ENCODE measurements around the gene SCPEP1. TPM values are rescaled to one million over a fixed set of nuclear protein-coding genes. Genes with fewer than 3 reads are reported as not detected.

The SCPEP1 gene
- total RNA-seq, 1 experiment from 2014 or later, result 70.1 TPM

DNA sequence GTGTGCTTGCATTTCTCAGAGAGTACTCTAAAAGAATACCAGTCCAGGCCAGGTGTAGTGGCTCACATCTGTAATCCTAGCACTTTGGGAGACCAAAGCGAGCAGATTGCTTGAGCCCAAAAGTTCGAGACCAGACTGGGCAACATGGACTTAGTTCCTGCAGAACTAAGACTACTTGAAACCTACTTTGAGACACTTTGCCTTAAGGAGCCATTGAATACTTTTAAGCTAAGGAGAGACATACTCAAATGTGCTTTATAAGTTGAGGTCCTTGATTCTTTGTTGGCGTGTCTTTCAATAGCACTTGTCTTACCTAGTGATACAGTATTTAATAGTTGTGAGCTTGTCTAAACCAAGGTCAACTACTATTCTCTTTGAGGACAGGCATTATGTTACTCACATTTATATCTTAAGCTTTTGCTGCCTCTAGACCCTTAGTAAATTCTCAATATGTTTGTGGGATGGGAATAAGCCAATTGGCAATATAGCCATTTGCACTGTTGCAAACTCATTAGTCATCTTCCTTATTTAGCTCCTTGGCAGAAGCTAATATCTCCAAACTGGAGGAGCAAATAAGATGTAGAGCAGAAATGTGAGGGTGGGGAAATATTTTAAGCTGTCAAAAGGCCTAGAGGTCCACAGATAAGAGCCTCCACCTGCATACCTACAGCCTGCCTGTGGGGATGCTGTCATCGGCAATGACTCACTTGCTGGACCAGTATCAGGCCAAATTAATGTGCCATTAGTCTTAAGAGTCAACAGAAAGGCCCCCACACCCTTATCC is 16.3 kb downstream of the SCPEP1 start:
- DNase-seq (ENCODE audit: extremely low read depth, low read depth), result no peak

GRCh38 chr17:56995766-56996165 is 17.8 kb downstream of the SCPEP1 start:
- DNase-seq (ENCODE audit: extremely low read depth, low read depth), result no peak

GRCh38 chr17:56997313-56997712 is 19.4 kb downstream of the SCPEP1 start:
- no peak for DNase-seq (ENCODE audit: extremely low read depth, low read depth)

DNA sequence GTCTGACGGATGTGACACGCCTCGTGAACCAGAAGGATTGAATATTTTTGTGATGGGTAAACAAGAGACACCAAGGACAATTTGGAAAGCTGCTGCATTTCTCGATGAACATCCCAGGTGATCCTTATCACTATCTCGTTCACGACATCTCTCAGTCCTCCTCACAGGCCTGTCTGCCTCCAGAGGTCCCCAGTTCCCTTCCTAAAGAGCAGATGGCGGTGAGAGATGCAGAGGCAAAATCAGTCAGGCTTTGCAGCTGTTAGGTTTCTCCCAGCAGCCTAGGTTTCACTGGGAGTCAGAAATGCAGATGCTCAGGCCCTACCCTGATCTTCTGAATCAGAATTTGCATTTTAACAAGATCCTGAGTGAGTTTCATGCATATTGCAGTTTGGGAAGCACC is 23.6 kb downstream of the SCPEP1 start:
- DNase-seq (ENCODE audit: extremely low read depth, low read depth), result no peak

DNA sequence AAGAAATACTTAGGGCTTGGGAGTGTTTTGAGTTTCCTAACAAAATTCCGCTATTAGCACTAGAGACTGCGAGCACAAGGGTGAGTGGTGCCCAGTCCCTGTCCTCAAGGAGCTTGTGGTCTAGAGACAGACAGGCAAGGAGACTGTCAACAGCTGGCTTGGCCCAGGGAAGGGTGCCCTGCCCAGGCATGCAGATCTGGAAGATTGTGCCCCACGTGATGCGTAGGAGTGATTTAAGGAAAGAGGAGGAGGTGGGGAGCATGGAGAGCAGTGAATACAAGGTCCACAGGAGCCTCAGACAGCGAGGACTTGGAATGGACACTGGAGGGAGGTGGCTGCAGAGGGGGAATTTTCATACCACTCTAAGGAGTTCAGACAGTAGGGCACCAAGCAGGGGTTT is 25.0 kb downstream of the SCPEP1 start:
- DNase-seq (ENCODE audit: extremely low read depth, low read depth), result no peak

GRCh38 chr17:57004944-57005579 is 27.1 kb downstream of the SCPEP1 start:
- no peak for DNase-seq (ENCODE audit: extremely low read depth, low read depth)

- DNase-seq (ENCODE audit: extremely low read depth, low read depth), result no peak
These were observed 28.1 kb downstream of the SCPEP1 start for GRCh38 chr17:57006040-57006439.

- no peak for DNase-seq (ENCODE audit: extremely low read depth, low read depth)
These were observed 31.0 kb downstream of the SCPEP1 start for GRCh38 chr17:57008958-57009357.

GRCh38 chr17:57009737-57010445 is 32.0 kb downstream of the SCPEP1 start:
- DNase-seq (ENCODE audit: extremely low read depth, low read depth), result peak; percentile 50

- DNase-seq (ENCODE audit: extremely low read depth, low read depth), result no peak
These were observed 32.6 kb downstream of the SCPEP1 start for GRCh38 chr17:57010487-57010886.

GRCh38 chr17:57011491-57012015 is 33.6 kb downstream of the SCPEP1 start:
- DNase-seq (ENCODE audit: extremely low read depth, low read depth), result no peak

- no peak for DNase-seq (ENCODE audit: extremely low read depth, low read depth)
These were observed 38.3 kb downstream of the SCPEP1 start for GRCh38 chr17:57016071-57016763.

DNA sequence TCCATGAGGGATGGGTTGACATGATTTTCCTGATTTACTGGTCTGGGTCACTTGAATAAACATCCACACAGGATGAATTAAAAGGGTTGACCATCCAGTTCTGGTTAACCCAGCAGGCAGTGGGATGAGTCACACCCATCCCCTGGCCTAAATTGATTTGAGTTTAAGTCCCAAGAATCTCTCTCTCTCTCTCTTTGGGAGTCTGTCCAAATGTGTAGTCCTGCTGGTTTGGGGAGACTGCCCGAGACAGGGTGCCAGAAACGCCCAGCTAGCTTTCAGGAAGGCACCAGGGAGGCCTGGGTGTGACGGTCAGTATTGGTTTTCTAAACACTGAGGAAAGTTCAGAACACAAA is 38.8 kb downstream of the SCPEP1 start:
- DNase-seq (ENCODE audit: extremely low read depth, low read depth), result no peak

- no peak for DNase-seq (ENCODE audit: extremely low read depth, low read depth)
These were observed 39.7 kb downstream of the SCPEP1 start for GRCh38 chr17:57017625-57018024.

DNA sequence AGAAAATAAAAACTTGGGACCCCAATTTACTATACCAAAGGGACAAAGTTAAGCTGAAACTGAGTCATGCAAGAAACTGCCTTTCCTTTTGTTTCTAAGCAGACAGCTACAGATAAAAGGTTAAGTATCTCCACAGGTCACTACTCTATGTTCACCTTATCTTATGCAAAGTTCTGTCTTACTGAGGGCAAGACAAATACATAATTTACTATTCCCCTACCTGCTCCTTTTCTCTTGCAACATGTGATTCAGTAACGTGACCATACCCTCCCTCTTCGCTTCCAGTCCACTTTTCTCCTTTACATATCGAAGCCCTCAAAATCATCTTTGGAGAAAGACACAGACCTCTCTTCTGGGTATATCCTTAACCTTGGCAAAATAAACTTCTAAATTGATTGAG is 42.3 kb downstream of the SCPEP1 start:
- DNase-seq (ENCODE audit: extremely low read depth, low read depth), result no peak

- no peak for DNase-seq (ENCODE audit: extremely low read depth, low read depth)
These were observed 43.5 kb downstream of the SCPEP1 start for GRCh38 chr17:57021226-57021940.

DNA sequence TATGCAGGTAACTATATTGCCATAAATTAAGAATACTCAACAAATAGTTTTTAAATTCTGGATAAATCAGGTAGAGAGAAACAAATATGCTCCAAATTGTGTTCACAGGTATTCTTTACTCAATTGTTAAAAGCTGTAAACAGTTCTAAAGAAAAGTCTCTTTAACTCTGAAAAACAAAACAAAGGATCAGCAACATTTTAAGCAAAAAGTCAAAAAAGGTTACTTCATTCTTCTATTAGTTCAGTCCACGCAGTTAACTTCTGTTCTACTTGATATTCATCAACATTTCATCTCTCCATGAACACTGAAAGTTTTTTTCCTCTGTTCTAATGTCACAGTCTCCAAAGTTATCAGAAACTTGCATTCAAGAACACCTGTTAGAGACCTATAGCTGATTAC is 47.9 kb downstream of the SCPEP1 start:
- no peak for DNase-seq (ENCODE audit: extremely low read depth, low read depth)

- DNase-seq (ENCODE audit: extremely low read depth, low read depth), result no peak
These were observed 49.9 kb downstream of the SCPEP1 start for GRCh38 chr17:57027852-57028251.

DNA sequence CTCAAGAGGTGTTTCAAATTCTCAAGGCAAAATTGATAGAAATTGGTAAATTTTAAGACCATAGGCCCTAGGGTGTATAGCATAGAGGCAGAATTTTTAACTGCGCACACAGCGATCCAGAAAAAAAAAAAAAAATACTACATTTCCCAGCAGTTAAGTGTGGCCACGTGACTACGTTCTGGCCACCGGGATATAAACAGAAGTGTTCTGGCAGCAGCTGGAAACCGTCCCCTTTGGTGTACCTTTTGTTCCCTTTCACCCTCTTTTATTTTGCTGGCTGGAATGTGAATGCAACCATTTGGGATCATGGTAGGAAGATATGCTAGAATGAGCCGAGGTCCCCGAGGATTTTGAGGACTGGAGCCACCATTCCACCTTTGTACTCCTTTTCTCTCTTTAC is 54.4 kb downstream of the SCPEP1 start:
- no peak for DNase-seq (ENCODE audit: extremely low read depth, low read depth)

DNA sequence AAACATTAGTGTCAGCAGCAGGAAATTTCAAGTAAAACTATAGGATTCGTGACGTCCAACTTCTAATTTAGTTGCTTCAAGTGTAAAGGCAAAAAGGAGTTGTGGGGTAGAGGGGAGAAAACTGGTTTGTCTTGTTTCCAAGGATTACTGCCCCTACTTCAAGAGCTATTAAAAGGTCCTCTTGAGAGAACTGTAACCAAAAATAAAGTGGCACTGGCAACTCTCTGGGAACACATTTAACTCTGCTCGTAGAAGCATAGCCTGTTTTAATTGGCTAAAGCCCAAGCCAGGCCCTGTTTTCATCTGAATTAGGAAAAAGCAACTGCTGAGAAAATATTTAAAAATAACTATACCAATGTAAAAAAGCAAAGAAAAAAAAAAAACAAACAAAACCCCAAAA is 55.4 kb downstream of the SCPEP1 start:
- no peak for DNase-seq (ENCODE audit: extremely low read depth, low read depth)

Measured in NCI-H460 (cell line).